GM18505 (cell line): ENCODE data around the gene MCM3AP.

Experiments
- ATAC-seq: cut with Tn5 transposase; IDR thresholded peaks from one replicate; pipeline ENCODE4 v1.9.1; 2021; ENCODE audit not compliant: unreplicated experiment
- POLR2A ChIP-seq: IDR thresholded peaks from 4 replicates; pipeline ENCODE4 v1.6.1; 2011; ENCODE audit warnings: borderline replicate concordance; ENCODE audit not compliant: insufficient read depth, insufficient read length; ENCODE audit errors: extremely low read depth

MCM3AP gene

GRCh38 chr21:46217511-46218196, 67.8 kb downstream of the MCM3AP start:
- no peak for ATAC-seq
- TF ChIP-seq POLR2A: no peak

DNA sequence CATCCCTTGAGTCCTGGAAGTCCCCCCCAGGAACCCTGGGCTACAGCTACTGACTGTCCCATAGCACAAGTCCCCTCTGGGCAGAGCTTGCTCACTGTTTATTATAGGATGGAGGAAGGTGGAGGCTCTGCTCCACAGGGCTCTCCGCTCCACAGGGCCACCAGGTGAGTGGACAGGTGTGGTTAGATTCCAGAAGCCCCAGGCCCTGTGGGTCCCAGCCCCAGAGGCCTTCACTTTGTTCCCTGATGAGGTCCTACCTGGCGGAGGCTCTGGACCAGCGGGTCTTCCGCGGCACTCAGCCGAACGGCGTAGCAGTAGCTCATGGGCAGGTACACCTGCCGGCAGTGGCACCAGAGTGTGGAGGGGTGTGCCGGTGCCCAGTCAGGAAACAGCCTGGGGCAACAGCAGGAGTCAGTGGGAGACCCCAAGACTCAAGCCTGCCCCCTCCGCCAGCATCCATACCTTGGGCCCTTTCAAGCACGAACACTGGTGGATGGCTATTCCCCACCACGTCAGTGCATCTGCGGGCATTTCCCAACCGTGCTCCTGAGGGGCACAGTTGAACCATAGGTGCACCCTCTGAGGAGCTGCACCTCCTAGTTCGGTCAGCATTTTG, 69.2 kb downstream of the MCM3AP start:
- no peak for ATAC-seq
- TF ChIP-seq POLR2A: no peak

- ATAC-seq: no peak
- no peak for TF ChIP-seq POLR2A
Observed at GRCh38 chr21:46215436-46216131, 69.8 kb downstream of the MCM3AP start.

DNA sequence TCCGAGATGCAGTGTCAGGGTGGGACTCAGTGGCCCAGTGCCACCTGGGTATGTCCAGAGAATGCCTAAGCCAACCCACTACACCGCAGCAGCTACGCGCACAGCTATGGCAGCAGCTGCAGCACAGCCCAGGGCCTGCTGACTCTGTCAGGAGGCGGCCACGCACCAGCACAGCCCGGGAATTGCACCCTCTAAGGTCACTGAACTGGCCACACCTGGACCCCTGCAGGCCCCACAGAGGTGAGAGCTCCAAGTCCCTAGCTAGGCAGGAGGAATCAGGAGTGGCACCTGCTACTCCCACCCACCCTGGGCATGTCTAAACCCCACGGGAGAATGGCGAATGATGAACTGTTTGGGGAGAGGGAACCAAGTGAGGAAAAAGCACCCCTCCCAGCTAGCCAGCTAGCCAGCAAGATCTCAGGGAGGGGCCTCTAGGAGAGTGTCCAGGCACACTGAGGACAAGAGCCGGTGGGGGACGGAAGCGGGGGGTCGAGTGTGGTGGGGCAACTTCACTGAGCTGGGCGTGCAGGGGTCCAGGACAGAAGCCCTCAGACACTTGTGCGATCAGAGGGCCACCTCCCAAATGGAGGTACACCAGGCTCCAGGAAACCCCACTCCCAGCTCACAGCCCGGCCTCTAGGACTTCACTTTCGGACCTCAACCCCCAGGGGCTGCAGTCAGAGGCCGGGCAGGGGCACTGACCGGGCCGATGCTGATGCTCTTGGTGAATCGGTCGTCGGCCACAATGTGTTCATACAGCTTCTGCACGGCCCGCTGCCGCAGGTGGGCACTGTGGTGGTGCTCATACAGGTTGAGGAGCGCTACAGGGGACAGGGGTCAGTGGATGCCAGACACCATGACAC, 70.7 kb downstream of the MCM3AP start:
- TF ChIP-seq POLR2A: no peak
- ATAC-seq: no peak

DNA sequence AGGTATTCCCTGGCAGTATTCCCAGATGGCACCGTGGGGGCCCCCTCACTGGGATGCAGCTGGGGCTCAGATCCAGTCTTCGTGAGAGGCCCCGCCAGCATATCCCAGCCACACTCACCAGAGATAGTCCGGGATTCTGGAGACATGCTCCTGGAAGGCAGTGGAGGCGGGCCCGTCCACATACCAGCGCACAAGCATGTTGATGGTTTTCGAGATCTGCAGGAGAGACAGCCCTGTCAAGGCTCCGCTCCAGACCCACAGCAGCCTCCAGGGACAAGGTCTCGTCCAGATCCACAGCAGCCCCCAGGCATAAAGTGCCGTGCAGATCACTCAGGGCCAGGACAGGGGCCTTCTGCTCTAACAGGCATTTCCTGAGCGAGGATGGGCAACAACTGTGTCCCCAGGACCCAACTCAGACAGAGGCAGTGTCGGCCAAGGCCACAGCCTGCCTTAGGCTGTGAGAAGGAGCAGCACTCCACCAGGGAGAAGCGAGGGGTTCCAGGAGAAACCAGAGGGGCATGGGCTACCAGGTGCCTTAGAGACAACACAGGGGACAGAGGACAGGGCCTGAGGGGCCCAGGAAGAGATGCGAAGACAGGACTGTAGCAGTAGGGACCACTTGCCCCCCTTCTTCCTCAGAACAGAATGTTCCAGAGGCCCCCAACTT, 71.7 kb downstream of the MCM3AP start:
- no peak for TF ChIP-seq POLR2A
- ATAC-seq: no peak

GRCh38 chr21:46212721-46213484, 72.5 kb downstream of the MCM3AP start:
- ATAC-seq: no peak
- no peak for TF ChIP-seq POLR2A

DNA sequence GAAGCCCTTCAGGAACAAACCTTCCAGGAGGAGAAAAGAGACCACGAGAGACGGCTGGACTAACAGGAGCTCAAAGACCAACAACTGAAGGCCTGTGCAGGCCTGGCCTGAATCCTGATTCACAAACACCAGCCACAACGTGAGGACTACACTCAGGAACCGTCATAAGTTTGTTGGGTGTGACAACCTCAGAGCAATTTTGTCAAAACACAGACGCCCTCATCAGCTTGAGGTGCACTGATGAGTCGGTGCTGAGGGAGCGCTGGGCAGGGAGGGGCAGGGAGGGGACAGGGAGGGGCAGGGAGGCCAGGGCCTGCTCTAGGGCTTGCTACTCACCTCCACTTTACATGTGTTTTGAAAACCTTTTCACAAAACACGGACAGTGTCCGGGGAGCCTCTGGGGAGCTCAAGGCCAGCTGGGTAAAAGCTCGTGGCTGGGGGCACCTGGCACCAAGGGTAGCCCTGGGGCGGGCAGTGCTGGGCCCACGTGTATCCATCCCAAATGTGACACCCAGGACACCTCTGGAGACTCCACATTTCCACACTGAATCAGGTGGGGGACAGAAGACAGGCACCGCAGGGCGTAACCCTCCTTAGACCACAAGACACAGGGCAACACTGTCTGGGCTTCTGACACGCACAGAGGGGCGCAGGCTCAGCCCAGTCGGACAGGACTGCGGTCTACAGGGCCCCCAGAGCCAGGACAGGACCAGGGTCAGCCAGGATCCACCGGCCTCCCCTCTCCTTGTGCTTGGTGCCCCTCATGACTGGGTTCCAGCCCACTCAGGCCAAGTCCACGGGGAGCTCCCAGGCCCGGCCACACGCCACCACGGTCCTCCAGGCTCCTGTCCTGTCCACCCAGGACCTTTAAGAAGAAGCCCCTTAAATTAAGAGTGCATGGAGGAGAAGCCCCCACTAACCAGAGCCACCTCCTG, 73.4 kb downstream of the MCM3AP start:
- no peak for TF ChIP-seq POLR2A

DNA sequence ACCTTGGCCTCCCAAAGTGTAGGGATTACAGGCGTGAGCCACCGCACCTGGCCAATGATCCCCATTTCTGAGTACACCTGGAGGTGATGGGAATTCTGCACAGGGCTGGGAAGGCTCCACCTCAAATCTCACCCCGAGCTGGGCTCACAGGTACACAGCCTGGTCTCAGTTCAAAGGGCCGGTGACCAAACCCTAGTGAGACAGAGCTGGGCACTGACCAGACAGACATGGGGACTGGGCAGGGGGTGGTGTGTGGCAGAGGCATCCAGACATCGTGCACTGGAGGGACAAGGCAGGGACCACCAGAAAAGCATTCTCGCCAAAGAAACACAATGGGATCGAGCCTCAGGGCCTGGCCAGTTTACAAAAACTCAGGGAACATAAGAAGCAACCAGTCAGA, 74.0 kb downstream of the MCM3AP start:
- TF ChIP-seq POLR2A: no peak
- ATAC-seq: no peak

More for the DNA sequence above, 73.4 kb downstream of the MCM3AP start:
- ATAC-seq: no peak

GRCh38 chr21:46210378-46211136, 74.9 kb downstream of the MCM3AP start:
- ATAC-seq: no peak
- TF ChIP-seq POLR2A: no peak

DNA sequence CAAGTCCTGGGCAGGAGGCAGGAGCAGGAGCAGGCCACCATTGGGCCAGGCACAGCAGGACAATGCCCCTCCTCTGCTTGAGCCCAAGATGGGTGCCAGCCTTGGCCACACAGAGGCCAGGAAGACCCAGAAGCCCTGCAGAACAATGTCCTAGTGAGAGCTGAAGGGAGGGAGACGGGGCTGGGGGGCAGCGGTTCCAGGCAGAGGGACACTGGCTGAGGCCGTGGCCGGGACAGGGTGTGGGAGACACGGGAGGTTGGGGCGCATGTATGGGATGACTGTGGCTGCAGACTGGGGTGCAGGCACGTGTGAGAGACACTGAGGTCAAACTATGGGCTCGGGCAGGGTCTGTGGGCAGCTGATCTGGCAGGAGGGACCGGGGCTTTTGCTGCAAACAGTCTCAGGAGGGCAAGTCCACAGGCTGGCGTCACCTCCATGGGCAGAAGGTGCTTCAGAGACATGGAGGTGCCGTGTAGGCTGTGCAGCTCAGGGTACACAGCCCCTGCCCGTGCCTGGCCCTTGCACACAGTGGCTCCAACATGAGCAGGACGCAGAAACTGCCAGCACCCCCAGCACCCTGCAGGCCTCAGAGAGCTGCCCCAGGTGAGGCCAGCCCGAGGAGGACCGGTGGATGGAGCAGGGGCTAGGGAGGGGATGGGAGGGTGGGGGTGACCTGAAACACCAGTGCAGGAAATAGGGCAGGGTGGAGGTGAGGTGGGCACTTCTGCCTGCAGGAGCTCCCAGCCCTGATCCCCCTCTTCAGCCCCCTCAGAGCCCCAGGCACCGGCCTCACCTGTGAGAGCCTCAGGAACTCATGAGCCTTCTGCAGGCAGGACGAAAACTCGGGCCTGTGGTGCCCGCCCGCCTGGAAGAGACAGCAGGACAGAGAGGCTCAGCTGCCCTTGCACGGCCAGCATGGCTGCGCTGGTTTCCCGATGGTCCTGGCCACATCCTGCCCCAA, 76.4 kb downstream of the MCM3AP start:
- no peak for ATAC-seq
- no peak for TF ChIP-seq POLR2A
